Neutrophil (primary cell): Measurements from ENCODE around the gene CCR4.

Source experiments
- H3K27ac ChIP-seq: fragments of 200-600 bp; sonication (generic); 2 replicates; pipeline ENCODE4 v1.5.1; 2016; ENCODE audit warnings: mild to moderate bottlenecking, moderate library complexity
- H3K27me3 ChIP-seq: fragments of 200-600 bp; sonication (generic); 2 replicates; pipeline ENCODE4 v1.6.0; 2016; ENCODE audit warnings: mild to moderate bottlenecking
- H3K36me3 ChIP-seq: fragments of 200-600 bp; sonication (generic); 2 replicates; pipeline ENCODE4 v1.5.1; 2017
- H3K4me1 ChIP-seq, 2 experiments: fragments of 200-600 bp in 1 of 2; sonication (generic) in 1 of 2; 1 replicate in 1 of 2; 2 replicates in 1 of 2; pipeline versions ENCODE4 v1.5.1 to v1.6.1; 2013 to 2016; ENCODE audit warnings: low read depth in 1 of 2, low read length in 1 of 2, mild to moderate bottlenecking in 1 of 2, moderate library complexity in 1 of 2; ENCODE audit not compliant: control insufficient read depth in 1 of 2, insufficient read depth in 1 of 2
- H3K4me3 ChIP-seq, 2 experiments: fragments of 200-600 bp in 1 of 2; sonication (generic) in 1 of 2; 1 replicate in 1 of 2; 2 replicates in 1 of 2; pipeline ENCODE4 v1.5.1; 2013 to 2016; ENCODE audit warnings: low read depth in 1 of 2, low read length in 1 of 2, mild to moderate bottlenecking in 1 of 2, moderate library complexity in 1 of 2
- H3K9me3 ChIP-seq: fragments of 200-600 bp; sonication (generic); 2 replicates; pipeline ENCODE4 v1.5.1; 2016
- CTCF ChIP-seq: fragments of 200-600 bp; sonication (generic); IDR thresholded peaks from 2 replicates; pipeline ENCODE4 v1.5.1; 2016; ENCODE audit warnings: antibody characterized with exemption

CCR4 gene

GRCh38 chr3:32956750-32957570, 5.5 kb downstream of the CCR4 start:
- no peak for TF ChIP-seq CTCF
- H3K36me3 ChIP-seq = no peaks in the 10 kb centered on the region
- no peak overlapping the region for H3K4me3 ChIP-seq
- H3K27me3 ChIP-seq = no peaks in the 10 kb centered on the region
- H3K9me3 ChIP-seq = no peaks in the 10 kb centered on the region
- H3K4me1 ChIP-seq = no peaks in the 10 kb centered on the region
- no peak overlapping the region for H3K27ac ChIP-seq

- Histone ChIP-seq H3K27me3 (no peaks in the 10 kb centered on the region), H3K4me3 (no peak overlapping the region), H3K27ac (no peak overlapping the region), H3K36me3 (no peaks in the 10 kb centered on the region), H3K4me1 (no peaks in the 10 kb centered on the region), H3K9me3 (no peaks in the 10 kb centered on the region)
- no peak for TF ChIP-seq CTCF
These were observed 7.1 kb downstream of the CCR4 start for GRCh38 chr3:32958509-32958908.

- no peak for TF ChIP-seq CTCF
- Histone ChIP-seq H3K9me3 (no peaks in the 10 kb centered on the region), H3K36me3 (no peaks in the 10 kb centered on the region), H3K27ac (no peak overlapping the region), H3K4me1 (no peaks in the 10 kb centered on the region), H3K27me3 (no peaks in the 10 kb centered on the region), H3K4me3 (no peak overlapping the region)
These were observed 7.9 kb downstream of the CCR4 start for GRCh38 chr3:32959371-32959770.

GRCh38 chr3:32960404-32961170, 9.1 kb downstream of the CCR4 start:
- Histone ChIP-seq H3K9me3 (no peaks in the 10 kb centered on the region), H3K27ac (no peak overlapping the region), H3K27me3 (no peaks in the 10 kb centered on the region), H3K36me3 (no peaks in the 10 kb centered on the region), H3K4me3 (no peak overlapping the region), H3K4me1 (no peaks in the 10 kb centered on the region)
- TF ChIP-seq CTCF = no peak

- no peak overlapping the region for H3K4me3 ChIP-seq
- H3K36me3 ChIP-seq = no peaks in the 10 kb centered on the region
- H3K4me1 ChIP-seq = no peaks in the 10 kb centered on the region
- H3K27ac ChIP-seq = no peak overlapping the region
- H3K9me3 ChIP-seq = peaks cover 4% of the 10 kb centered on the region
- no peaks in the 10 kb centered on the region for H3K27me3 ChIP-seq
- TF ChIP-seq CTCF = no peak
These were observed 9.8 kb downstream of the CCR4 start for GRCh38 chr3:32961189-32961715.
